GM23248 (cell line): Measurements from ENCODE around the gene NFIA. TPM values are rescaled to one million over a fixed set of nuclear protein-coding genes. Genes with fewer than 3 reads are reported as not detected.
A peak's percentile ranks its signal among the peaks of the same experiment; 100 is the strongest.

Experiments
- DNase-seq: peaks from one replicate; pipeline ENCODE4 v3.0.0-alpha.2; 2015
- H2AFZ ChIP-seq: fragments of 200-600 bp; sonication (generic); 2 replicates; pipeline ENCODE4 v1.6.1; 2016; ENCODE audit warnings: antibody characterized with exemption
- H3F3A ChIP-seq: fragments of 200-600 bp; sonication (generic); 2 replicates; pipeline ENCODE4 v1.6.1; 2016; ENCODE audit warnings: mild to moderate bottlenecking, antibody characterized with exemption, mixed run types; ENCODE audit not compliant: insufficient read depth
- H3K27ac ChIP-seq: fragments of 200-600 bp; sonication (generic); 2 replicates; pipeline ENCODE4 v1.5.1; 2016; ENCODE audit warnings: mild to moderate bottlenecking
- H3K27me3 ChIP-seq: fragments of 200-600 bp; sonication (generic); replicated peaks from 2 replicates; pipeline ENCODE4 v1.6.1; 2016; ENCODE audit warnings: mild to moderate bottlenecking; ENCODE audit not compliant: insufficient read depth
- H3K36me3 ChIP-seq: fragments of 200-600 bp; sonication (generic); 2 replicates; pipeline ENCODE4 v1.6.1; 2016; ENCODE audit warnings: low read depth, mild to moderate bottlenecking
- H3K4me1 ChIP-seq: fragments of 200-600 bp; sonication (generic); 2 replicates; pipeline ENCODE4 v1.6.1; 2016; ENCODE audit warnings: mild to moderate bottlenecking; ENCODE audit not compliant: insufficient read depth
- H3K4me2 ChIP-seq: fragments of 200-600 bp; sonication (generic); one replicate; pipeline ENCODE4 v1.6.1; 2016; ENCODE audit warnings: mild to moderate bottlenecking; ENCODE audit not compliant: unreplicated experiment
- H3K4me3 ChIP-seq: fragments of 200-600 bp; sonication (generic); 2 replicates; pipeline ENCODE4 v1.5.1; 2016; ENCODE audit warnings: mild to moderate bottlenecking
- H3K79me2 ChIP-seq: fragments of 200-600 bp; sonication (generic); 2 replicates; pipeline ENCODE4 v1.6.1; 2016; ENCODE audit warnings: mild to moderate bottlenecking; ENCODE audit not compliant: insufficient read depth
- H3K9ac ChIP-seq: fragments of 200-600 bp; sonication (generic); 2 replicates; pipeline ENCODE4 v1.6.1; 2016; ENCODE audit warnings: mild to moderate bottlenecking
- H3K9me2 ChIP-seq: fragments of 200-600 bp; sonication (generic); 2 replicates; pipeline ENCODE4 v1.6.1; 2016; ENCODE audit warnings: mixed run types, mild to moderate bottlenecking, moderate library complexity; ENCODE audit not compliant: insufficient read depth
- H3K9me3 ChIP-seq: fragments of 200-600 bp; sonication (generic); one replicate; pipeline ENCODE4 v1.6.1; 2017; ENCODE audit warnings: low read depth
- H4K20me1 ChIP-seq: fragments of 200-600 bp; sonication (generic); 2 replicates; pipeline ENCODE4 v1.6.0; 2016; ENCODE audit not compliant: insufficient read depth
- EZH2 ChIP-seq: fragments of 200-600 bp; sonication (generic); IDR thresholded peaks from 2 replicates; pipeline ENCODE4 v1.6.1; 2018; ENCODE audit warnings: antibody characterized with exemption, mild to moderate bottlenecking; ENCODE audit not compliant: insufficient read depth, poor library complexity, severe bottlenecking
- EZH2phosphoT487 ChIP-seq: fragments of 200-600 bp; sonication (generic); IDR thresholded peaks from 2 replicates; pipeline ENCODE4 v1.6.1; 2018; ENCODE audit warnings: antibody characterized with exemption, moderate library complexity, mild to moderate bottlenecking, low read depth; ENCODE audit not compliant: insufficient read depth
- WGBS, 2 experiments: methylation state at CpG; one replicate each; pipeline ENCODE4 v1.1.6; 2015 to 2017; ENCODE audit warnings: low lambda C conversion rate in 2 of 2, low coverage in 1 of 2; ENCODE audit errors: missing lambda C conversion rate in 2 of 2; 5-methylcytosine and 5-hydroxymethylcytosine counted together
- in situ Hi-C: fragments of 300-500 bp; cut with MboI; formaldehyde crosslinking; loops from 2 replicates; pipeline ENCODE4 v1.15.0; 2020
- polyA plus RNA-seq: library from polyadenylated mRNA; unstranded; fragments of >200 nt; fragmentation: Nextera tagmentation; extraction: Ambion mirVana; gene quantifications from 2 replicates; pipeline ENCODE4 v1.2.1, GENCODE V29; 2016
- total RNA-seq: library from RNA; depleted of rRNA; stranded (reverse); fragments of >200 nt; shearing (Covaris generic); gene quantifications from 2 replicates; pipeline ENCODE4 v1.2.3, GENCODE V29; 2014

The NFIA gene
- total and polyA plus RNA-seq, 2 experiments from 2014 or later = 3.4 to 8.8 TPM

DNA sequence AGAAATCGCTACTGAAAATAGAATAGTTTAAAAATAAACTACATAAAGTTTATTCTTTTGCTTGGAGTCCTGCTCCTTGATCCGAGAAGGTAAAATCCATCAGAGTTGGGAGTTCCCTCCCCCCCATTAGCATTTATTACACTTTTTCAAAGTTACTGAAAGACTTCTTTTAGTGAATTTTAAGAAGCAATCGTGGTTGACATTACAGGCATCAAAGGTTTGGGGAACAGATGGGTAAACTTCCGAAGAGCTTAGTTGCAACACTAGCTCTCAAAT is 31.0 kb upstream of the NFIA start:
- DNase-seq = peak; percentile 2
- H3K27ac ChIP-seq = no peak overlapping the region
- 25 to 32% methylated on average over 4 of the region's 4 CpGs for WGBS, 2 experiments
- peak; percentile 91 for TF ChIP-seq EZH2
- no peak for TF ChIP-seq EZH2phosphoT487
- no peak overlapping the region for H3K9ac ChIP-seq
- H4K20me1 ChIP-seq = no peaks in the 10 kb centered on the region
- H3K27me3 ChIP-seq = peaks cover 36% of the 10 kb centered on the region
- H3F3A ChIP-seq = no peaks in the 10 kb centered on the region
- no peaks in the 10 kb centered on the region for H3K36me3 ChIP-seq
- no peaks in the 10 kb centered on the region for H3K4me1 ChIP-seq
- no peaks in the 10 kb centered on the region for H3K9me2 ChIP-seq
- in situ Hi-C loops = loop anchor here (25.0 kb wide), 1 partner anchor 286 kb away; no protein-coding TSS in a partner anchor
- H3K4me3 ChIP-seq = peak overlapping the region; percentile 76
- peak overlapping the region; percentile 94 for H2AFZ ChIP-seq
- H3K79me2 ChIP-seq = no peaks in the 10 kb centered on the region
- peak overlapping the region; percentile 89 for H3K4me2 ChIP-seq
- no peaks in the 10 kb centered on the region for H3K9me3 ChIP-seq

DNA sequence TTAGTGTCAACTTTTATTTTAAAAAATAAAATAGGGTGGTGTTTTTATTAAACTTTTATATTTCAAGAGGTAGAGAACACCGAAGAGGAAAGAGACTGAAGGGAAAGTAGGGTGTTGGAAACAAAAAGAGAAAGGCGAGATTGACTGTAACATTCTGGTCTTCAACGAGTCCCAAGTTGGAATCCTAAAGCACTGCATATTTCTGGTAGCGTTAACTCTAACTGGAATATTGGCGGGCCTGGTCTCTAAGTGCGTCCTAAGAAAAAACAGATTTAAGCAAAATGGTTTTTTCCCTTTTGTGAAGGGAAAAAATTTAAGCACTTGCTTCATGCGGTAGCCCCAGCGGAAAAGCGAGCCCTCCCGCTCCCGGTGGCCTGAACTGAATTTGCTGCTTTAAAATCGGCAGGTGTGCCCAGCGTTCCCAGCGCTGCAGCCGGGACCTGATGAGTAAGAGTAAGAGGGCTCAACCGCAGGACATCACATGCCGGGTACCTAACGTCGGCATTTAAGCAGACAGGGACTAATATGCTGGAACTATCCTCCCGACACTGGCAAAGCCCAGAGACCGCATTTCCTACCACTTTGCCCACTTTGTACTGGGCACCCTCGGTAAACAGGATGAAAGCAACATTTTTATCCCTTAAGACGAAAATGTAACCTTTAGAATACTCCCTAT is 30.5 kb upstream of the NFIA start:
- 25 to 27% methylated on average over 23 of the region's 23 CpGs for WGBS, 2 experiments
- no peak overlapping the region for H3K9ac ChIP-seq
- H3K27ac ChIP-seq = no peak overlapping the region
- DNase-seq = peak; percentile 26
- TF ChIP-seq EZH2 (peak; percentile 86), EZH2phosphoT487 (peak; percentile 50; the same call in 1 of the 2 replicates)
- no peaks in the 10 kb centered on the region for H3F3A ChIP-seq
- in situ Hi-C loops = loop anchor here (25.0 kb wide), 1 partner anchor 285 kb away; no protein-coding TSS in a partner anchor
- no peaks in the 10 kb centered on the region for H3K4me1 ChIP-seq
- no peaks in the 10 kb centered on the region for H3K9me3 ChIP-seq
- no peaks in the 10 kb centered on the region for H4K20me1 ChIP-seq
- H3K36me3 ChIP-seq = no peaks in the 10 kb centered on the region
- no peaks in the 10 kb centered on the region for H3K9me2 ChIP-seq
- peak overlapping the region; percentile 89 for H3K4me2 ChIP-seq
- H3K79me2 ChIP-seq = no peaks in the 10 kb centered on the region
- no peak overlapping the region for H3K4me3 ChIP-seq
- peaks cover 36% of the 10 kb centered on the region for H3K27me3 ChIP-seq
- no peak overlapping the region for H2AFZ ChIP-seq

DNA sequence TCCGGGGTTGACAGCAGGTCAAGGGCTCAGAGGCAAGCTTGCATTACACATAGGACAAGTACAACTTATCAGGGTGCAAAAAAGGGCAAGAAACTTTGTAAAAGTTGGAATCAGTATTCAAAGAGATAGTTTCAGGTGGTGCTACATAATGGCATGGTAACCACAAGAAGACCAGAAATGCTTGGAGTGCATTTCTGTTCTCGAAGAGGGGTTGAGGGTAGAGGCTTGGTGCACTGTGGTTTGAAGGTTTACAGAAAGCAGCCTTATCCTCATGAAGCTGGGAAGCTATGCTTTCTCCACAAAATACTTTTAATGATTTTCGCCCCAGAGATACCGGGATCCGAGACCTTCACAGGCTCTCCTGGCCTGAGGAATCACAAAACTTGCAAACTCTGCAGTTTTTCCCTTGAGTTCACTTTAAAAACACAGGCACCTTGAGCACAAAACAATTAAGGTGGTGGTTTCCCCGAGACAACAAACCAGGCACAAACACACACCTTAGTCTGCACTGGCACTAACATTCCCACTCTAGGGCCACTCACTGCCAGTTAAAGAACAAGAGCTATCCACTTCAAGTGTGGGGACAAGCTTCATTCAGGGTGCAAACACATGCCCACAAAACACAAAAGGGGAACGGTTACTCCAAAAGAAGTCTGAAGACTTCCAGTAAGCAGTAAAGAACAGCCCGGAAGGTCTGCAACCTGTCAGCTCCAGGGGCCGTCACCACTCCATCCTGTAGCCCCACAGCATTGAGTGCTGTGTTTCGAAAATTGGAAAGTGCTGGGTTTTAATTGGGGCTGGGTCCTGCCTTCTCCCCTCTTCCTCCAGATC is 29.8 kb upstream of the NFIA start:
- Histone ChIP-seq H3K4me1 (no peaks in the 10 kb centered on the region), H2AFZ (no peak overlapping the region), H3K27me3 (peaks cover 36% of the 10 kb centered on the region), H3K27ac (no peak overlapping the region), H3K36me3 (no peaks in the 10 kb centered on the region), H3K9me3 (no peaks in the 10 kb centered on the region), H3K4me2 (no peak overlapping the region), H3K79me2 (no peaks in the 10 kb centered on the region), H3K9ac (no peak overlapping the region), H3K9me2 (no peaks in the 10 kb centered on the region), H4K20me1 (no peaks in the 10 kb centered on the region), H3K4me3 (no peak overlapping the region), H3F3A (no peaks in the 10 kb centered on the region)
- in situ Hi-C loops = loop anchor here (25.0 kb wide), 1 partner anchor 285 kb away; no protein-coding TSS in a partner anchor
- peak; percentile 2 for TF ChIP-seq EZH2
- TF ChIP-seq EZH2phosphoT487 = no peak
- WGBS, 2 experiments = 63 to 64% methylated on average over 10 of the region's 10 CpGs
- DNase-seq = no peak

- in situ Hi-C loops = loop anchor here (25.0 kb wide), 1 partner anchor 284 kb away; no protein-coding TSS in a partner anchor
- H3F3A ChIP-seq = no peaks in the 10 kb centered on the region
- H3K9me2 ChIP-seq = no peaks in the 10 kb centered on the region
- H3K4me1 ChIP-seq = no peaks in the 10 kb centered on the region
- H2AFZ ChIP-seq = peak overlapping the region; percentile 55
- peak overlapping the region; percentile 29 for H3K4me2 ChIP-seq
- H3K79me2 ChIP-seq = no peaks in the 10 kb centered on the region
- peak overlapping the region; percentile 58 for H3K4me3 ChIP-seq
- whole genome bisulfite sequencing, 2 experiments = 48% methylated on average over 10 of the region's 10 CpGs
- TF ChIP-seq EZH2phosphoT487 (no peak), EZH2 (no peak)
- no peak for DNase-seq
- no peaks in the 10 kb centered on the region for H3K9me3 ChIP-seq
- peaks cover 36% of the 10 kb centered on the region for H3K27me3 ChIP-seq
- H3K27ac ChIP-seq = no peak overlapping the region
- no peaks in the 10 kb centered on the region for H4K20me1 ChIP-seq
- H3K9ac ChIP-seq = no peak overlapping the region
- H3K36me3 ChIP-seq = no peaks in the 10 kb centered on the region
These were observed 29.1 kb upstream of the NFIA start for GRCh38 chr1:61053226-61053711.
